Measurements from ENCODE around the gene ATP9A.

DNA sequence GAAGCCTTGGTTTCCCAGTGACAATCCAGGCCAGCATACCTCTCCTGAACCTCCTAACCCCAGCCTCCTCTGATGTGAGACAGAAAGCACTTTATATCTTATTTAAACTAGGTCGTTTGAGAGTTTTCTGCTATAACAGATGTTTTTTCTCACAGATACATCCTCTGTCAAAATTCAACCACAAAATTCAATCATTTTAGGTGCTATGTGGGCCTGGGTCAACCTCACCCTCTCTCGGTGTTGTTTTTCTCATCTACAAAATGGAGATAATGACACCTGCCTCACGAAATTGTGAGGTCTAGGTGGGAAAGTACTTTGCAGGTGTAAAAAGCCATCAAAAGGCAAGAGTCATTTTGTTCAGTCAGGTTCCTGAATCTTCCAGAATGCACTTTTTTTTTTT lies 179.4 kb downstream of the ATP9A start:
- TF ChIP-seq, protein P1, sequence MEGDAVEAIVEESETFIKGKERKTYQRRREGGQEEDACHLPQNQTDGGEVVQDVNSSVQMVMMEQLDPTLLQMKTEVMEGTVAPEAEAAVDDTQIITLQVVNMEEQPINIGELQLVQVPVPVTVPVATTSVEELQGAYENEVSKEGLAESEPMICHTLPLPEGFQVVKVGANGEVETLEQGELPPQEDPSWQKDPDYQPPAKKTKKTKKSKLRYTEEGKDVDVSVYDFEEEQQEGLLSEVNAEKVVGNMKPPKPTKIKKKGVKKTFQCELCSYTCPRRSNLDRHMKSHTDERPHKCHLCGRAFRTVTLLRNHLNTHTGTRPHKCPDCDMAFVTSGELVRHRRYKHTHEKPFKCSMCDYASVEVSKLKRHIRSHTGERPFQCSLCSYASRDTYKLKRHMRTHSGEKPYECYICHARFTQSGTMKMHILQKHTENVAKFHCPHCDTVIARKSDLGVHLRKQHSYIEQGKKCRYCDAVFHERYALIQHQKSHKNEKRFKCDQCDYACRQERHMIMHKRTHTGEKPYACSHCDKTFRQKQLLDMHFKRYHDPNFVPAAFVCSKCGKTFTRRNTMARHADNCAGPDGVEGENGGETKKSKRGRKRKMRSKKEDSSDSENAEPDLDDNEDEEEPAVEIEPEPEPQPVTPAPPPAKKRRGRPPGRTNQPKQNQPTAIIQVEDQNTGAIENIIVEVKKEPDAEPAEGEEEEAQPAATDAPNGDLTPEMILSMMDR (IDR thresholded peaks at IDR 0.05): no peak
- no peak for TF ChIP-seq POLR2A (IDR thresholded peaks at IDR 0.05)

All from body of pancreas (tissue), 4 donors.